Measurements from ENCODE around the gene TTLL3.

- TF ChIP-seq POLR2A (IDR thresholded peaks at IDR 0.05) = no peak
- peak in 1 of 6 experiments; percentile 23 for TF ChIP-seq CTCF (IDR thresholded peaks at IDR 0.05)
Observed at GRCh38 chr3:9793161-9793781, 16.8 kb upstream of the TTLL3 start.

Data from Peyer's patch (tissue), 4 donors.